GM20431 (cell line): ENCODE data around the gene PLEKHG5.

Source experiments
- in situ Hi-C: fragments of 300-500 bp; cut with MseI, MboI; formaldehyde crosslinking; loops from one replicate; pipeline ENCODE4 v1.15.0; 2020; ENCODE audit warnings: low sequenced_read_pairs; ENCODE audit not compliant: unreplicated experiment

The PLEKHG5 gene, protein sequence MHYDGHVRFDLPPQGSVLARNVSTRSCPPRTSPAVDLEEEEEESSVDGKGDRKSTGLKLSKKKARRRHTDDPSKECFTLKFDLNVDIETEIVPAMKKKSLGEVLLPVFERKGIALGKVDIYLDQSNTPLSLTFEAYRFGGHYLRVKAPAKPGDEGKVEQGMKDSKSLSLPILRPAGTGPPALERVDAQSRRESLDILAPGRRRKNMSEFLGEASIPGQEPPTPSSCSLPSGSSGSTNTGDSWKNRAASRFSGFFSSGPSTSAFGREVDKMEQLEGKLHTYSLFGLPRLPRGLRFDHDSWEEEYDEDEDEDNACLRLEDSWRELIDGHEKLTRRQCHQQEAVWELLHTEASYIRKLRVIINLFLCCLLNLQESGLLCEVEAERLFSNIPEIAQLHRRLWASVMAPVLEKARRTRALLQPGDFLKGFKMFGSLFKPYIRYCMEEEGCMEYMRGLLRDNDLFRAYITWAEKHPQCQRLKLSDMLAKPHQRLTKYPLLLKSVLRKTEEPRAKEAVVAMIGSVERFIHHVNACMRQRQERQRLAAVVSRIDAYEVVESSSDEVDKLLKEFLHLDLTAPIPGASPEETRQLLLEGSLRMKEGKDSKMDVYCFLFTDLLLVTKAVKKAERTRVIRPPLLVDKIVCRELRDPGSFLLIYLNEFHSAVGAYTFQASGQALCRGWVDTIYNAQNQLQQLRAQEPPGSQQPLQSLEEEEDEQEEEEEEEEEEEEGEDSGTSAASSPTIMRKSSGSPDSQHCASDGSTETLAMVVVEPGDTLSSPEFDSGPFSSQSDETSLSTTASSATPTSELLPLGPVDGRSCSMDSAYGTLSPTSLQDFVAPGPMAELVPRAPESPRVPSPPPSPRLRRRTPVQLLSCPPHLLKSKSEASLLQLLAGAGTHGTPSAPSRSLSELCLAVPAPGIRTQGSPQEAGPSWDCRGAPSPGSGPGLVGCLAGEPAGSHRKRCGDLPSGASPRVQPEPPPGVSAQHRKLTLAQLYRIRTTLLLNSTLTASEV

DNA sequence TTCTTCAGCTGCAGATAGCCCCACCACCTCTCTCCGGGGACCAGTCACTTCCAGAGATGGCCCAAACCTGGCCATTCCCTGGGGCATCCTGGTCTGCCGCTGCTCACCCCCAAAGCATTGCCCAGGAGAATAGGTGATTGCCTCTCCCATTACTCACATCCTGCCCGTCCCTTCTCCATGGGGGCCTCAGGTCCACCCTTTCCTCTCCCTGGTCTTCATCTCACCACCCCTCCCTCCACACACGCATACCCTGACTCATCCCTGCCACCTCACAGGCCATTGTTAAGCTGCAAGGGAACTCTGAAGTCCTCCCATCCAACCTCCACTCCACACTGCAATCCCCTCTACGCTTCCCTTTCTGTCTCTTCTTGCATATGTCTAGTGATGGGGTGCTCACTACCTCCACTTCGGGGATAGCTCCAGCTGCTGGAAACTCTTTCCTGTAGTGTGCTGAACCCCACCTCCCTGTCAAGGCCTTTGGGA, at the start of gene PLEKHG5:
PLEKHG5 (minus strand) TSS at position 188 of the 483 bp plus-strand sequence. CDS start 14,096 bp downstream, outside the sequence.
- in situ Hi-C loops = no loop called here

GRCh38 chr1:6538956-6539355, 47.5 kb upstream of the PLEKHG5 start:
- in situ Hi-C loops = no loop called here

- in situ Hi-C loops = no loop called here
Measured at GRCh38 chr1:6536291-6536690, 44.8 kb upstream of the PLEKHG5 start.

- in situ Hi-C loops = no loop called here
Measured at GRCh38 chr1:6535214-6535613, 43.7 kb upstream of the PLEKHG5 start.

GRCh38 chr1:6534248-6534822, 42.9 kb upstream of the PLEKHG5 start:
- in situ Hi-C loops = no loop called here

GRCh38 chr1:6531996-6532395, 40.5 kb upstream of the PLEKHG5 start:
- in situ Hi-C loops = no loop called here

- in situ Hi-C loops = no loop called here
Measured at GRCh38 chr1:6530504-6531160, 39.2 kb upstream of the PLEKHG5 start.

- in situ Hi-C loops = no loop called here
Measured at GRCh38 chr1:6528492-6528891, 37.0 kb upstream of the PLEKHG5 start.

GRCh38 chr1:6526316-6526715, 34.8 kb upstream of the PLEKHG5 start:
- in situ Hi-C loops = no loop called here

- in situ Hi-C loops = no loop called here
Measured at GRCh38 chr1:6523566-6523965, 32.1 kb upstream of the PLEKHG5 start.

GRCh38 chr1:6521536-6521935, 30.1 kb upstream of the PLEKHG5 start:
- in situ Hi-C loops = no loop called here

DNA sequence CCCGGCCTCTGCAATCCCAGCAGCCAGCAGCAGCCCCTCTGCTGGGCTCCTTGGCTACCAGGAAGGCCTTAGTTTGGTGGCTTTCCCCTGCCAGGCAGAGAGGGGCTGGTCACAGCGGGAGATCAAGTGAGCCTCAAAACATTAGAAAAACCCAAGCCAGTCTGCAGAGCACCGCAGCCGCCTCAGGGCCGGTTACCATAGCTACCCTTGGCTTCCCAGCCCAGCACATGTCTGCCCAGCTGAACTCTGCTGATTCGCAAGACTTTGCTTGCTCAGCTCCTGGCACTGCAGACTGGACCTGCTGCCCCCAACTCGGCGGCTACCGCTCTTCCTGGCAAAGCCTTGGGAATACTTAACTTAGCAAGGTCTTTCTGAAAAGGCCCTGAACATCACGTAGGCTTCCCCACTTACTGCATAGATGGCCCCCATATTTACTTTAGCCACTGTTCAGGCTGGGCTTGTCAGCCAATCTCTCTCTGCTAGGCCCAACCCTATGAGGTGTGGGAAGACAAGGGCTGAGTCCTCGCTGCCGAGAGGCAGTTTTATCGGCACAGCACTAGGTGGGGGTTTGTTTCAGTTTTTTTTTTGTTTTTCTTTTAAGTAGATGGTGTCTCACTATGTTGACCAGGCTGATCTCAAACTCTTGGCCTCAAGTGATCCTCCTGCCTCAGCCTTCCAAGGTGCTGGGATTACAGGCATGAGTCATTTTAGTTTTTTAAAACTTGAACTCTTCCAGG, 28.6 kb upstream of the PLEKHG5 start:
- in situ Hi-C loops = no loop called here

GRCh38 chr1:6519491-6519934, 28.0 kb upstream of the PLEKHG5 start:
- in situ Hi-C loops = no loop called here

- in situ Hi-C loops = no loop called here
Measured at GRCh38 chr1:6517435-6517851, 26.0 kb upstream of the PLEKHG5 start.

- in situ Hi-C loops = no loop called here
Measured at GRCh38 chr1:6515771-6516170, 24.3 kb upstream of the PLEKHG5 start.

DNA sequence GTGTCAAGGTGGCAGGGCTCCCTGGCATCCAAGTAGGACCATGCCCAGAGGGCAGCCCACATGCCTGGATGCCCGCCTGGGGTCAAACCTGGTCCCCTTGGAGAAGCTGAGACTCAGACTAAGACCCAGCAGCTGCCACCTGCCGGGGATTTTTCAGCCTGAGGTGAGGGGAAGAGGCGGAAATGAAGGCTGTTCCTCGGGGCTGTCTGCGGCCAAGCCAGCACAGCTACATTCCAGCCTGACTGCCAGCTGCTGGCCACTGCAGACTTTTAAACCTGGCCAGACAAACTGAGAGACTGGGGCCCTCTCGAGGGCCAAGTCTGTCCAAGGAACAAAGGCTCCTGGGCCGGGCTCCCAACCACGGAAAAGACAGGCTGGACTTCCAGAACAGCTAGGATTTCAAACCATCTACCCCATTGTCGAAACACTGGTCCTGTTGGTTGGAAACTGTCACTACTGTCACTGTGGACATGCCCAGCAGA, 21.9 kb upstream of the PLEKHG5 start:
- in situ Hi-C loops = no loop called here

DNA sequence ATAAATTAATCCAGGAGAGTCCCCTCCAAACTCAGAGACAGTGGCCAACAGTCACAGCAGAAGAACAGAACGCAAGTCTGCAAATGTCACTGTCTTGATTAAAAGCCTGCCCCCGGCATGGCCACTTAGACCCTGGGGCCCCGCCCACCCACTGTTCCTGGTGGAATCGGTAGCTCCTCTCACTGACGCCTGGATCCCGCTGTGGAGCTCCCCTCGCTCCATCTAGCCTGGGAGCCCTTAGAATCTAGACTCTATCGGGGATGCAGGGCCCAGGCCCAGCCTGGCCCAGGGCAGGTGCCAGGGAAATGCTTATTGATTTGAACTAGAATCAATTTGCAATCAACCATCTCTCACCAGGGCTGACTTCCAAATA, 21.4 kb upstream of the PLEKHG5 start:
- in situ Hi-C loops = no loop called here

- in situ Hi-C loops = no loop called here
Measured at GRCh38 chr1:6512245-6512907, 20.9 kb upstream of the PLEKHG5 start.
